ENCODE data around the gene MYL9.
A peak's percentile ranks its signal among the peaks of the same experiment; 100 is the strongest.

- TF ChIP-seq CTCF (IDR thresholded peaks at IDR 0.05), result no peak
- peak; percentile 41 for TF ChIP-seq POLR2A (IDR thresholded peaks at IDR 0.05)
- no peak for TF ChIP-seq EP300 (IDR thresholded peaks at IDR 0.05)
Observed at GRCh38 chr20:36574366-36575135, 33.2 kb downstream of the MYL9 start.

All from ovary (tissue), 3 donors.